GM18868 (cell line): ENCODE results near the gene NOD2.
A peak's percentile ranks its signal among the peaks of the same experiment; 100 is the strongest.

Source experiments
- ATAC-seq: cut with Tn5 transposase; IDR thresholded peaks from one replicate; pipeline ENCODE4 v1.9.1; 2021; ENCODE audit warnings: mild to moderate bottlenecking, moderate library complexity; ENCODE audit not compliant: unreplicated experiment

The NOD2 gene

DNA sequence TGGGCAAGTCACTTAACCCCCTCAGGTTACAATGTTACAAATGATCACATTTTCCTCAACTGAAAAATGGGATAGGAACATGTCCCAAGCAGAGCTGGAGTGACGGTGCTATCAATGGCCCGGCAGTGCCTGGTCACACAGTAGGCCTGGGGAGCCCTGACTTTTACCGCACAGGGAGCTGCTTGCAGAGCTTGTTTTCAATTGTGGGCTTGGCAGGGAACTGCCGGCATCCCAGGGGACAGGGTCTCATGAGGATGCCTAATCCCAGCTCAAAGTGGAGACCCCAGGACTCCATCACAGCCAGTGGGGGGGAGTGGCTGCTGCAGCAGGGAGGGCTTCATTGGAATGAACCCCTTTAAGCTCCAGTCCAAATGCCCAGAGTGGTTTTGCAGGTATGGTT, 23.7 kb upstream of the NOD2 start:
- no peak for ATAC-seq

DNA sequence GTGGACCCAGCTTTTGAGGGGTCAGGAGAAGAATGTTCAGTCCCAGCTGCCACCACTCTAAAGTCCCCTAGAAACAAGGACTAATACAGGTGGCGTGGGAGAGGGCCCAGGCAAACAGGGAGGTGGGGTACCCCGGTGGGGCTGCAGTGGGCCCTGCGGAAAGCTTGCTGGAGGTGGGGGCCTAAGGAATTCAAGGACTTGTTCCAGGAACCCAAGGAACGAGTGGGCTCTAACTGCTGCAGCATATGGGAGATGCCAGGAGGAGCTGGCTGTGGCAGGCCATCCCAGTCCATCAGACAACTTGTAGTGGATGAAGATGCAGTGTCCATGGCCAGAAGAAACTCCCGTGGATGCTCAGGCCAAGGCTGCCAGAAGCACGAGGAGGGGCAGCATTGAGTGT, 22.9 kb upstream of the NOD2 start:
- ATAC-seq: no peak

DNA sequence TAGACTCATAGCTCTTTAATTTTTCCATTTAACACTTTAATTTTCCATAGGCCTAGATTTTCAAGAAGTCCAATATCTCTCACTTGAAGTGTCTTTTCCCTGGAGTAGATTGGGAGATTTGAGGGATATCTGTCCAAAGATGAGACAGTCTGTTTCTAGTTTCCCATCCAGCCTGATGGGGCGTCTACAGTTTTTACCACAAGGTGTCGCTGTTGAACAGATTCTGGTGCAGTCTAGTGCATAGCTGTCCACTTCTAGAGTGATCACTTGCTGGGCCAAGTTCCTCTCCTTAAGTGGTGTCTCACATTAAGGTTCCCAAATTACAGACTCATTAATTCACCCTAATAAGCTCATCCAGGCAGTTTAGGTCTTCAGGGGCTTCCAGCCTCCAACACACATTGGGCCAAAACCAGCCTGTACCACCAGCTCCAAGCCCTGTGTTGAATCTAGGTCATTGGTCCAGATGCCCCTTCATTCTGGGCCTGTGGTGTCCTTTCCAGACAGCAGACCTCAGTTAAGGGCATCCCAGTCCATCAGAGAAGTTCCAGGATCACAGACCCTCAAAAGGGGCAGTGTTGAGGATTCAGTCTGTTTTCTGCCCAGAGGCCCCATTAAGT, 21.7 kb upstream of the NOD2 start:
- no peak for ATAC-seq

DNA sequence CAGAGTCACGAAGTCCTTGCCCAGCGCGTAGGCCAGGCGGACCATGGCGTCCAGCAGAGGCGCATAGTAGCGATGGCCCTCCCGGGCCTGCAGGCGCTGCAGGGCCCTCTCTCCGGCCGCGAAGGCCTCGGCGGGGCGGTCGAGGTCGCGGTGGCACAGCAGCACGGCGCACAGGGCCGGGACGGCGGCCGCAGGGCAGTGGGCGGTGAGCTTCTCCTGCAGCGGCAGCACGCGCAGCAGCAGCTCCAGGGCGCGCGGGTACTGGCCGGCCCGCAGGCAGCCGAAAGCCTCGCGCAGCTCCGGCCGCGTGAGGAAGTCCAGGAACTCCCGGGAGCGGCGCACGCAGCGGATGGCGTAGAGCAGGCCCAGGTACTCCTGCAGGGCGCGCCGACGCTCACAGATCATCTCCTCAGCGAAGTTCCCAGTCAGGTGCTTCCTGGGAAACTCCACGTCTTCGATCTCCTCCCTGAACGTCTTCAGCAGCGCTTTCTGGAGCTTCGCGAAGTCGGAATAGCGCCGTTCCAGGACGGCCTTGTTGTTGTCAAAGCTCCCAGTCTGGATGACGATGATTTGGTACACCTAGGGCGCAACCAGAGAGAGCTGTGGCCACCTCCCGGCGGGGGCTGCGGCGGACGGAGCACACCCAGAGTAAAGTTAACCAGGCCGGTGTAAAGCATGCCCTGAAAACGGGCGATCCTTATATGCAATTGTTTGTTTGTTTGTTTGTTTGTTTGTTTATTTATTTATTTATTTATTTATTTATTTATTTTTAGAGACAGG, 19.7 kb upstream of the NOD2 start:
- no peak for ATAC-seq

DNA sequence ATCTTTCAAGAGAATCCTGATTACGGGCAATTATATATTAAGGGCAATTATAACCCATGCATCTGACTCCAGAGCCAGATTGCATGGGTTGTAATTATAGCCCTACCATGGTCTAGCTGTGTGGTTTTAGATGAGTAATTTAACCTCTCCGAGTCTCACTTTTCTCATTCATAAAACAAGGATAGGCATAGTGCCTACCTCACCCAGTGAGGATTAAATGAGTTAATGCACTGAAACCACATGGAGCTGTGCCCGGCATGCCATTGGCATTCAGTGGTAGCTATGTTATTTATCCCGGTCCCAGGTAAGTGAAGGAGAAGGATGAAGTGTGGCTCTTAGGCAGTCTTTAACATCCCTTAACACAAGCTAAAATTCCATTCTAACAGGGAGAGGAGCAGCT, 18.6 kb upstream of the NOD2 start:
- ATAC-seq: no peak

DNA sequence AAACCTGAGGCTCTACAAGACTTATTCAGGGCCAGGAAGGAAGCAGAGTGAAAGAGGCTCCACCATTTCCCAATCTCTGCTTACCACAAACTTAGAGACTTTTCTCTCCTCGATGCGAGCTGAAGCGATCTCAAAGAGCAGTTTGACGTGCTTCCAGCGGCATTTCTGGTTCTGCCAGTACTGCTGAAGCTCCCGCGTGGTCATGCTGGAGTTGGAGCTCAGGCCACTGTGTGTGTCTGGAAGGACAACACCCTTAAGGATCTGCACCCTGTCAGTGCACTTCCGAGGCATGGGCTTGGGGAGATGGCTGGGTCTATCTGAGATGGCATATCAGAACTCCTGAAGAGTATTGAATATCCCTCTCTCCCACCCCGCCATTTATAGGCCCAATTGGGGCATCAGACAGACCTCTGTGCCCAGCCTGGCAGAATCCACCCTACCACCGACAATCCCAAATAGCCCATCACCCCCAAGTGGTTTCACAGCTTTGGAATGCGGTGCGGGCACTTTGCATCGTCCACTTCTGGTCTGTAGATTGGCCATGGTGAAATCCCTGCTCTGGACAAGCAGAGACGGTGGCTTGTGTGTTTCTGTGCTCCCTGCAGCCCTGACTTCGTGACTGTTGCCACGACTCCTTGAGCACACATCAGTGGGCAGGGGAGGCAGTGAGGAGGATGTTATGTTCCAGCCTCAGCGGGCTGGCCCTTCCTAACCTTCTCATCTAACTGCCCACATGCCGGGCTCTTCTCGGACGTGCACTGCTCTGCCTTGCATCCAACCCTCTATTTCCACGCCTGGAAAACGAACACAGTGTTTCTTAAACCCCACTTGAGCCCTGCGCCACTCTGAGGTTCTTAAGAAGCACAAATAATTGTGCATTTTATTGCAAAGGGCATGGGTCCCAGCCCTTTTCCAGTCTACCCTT, 17.5 kb upstream of the NOD2 start:
- no peak for ATAC-seq

DNA sequence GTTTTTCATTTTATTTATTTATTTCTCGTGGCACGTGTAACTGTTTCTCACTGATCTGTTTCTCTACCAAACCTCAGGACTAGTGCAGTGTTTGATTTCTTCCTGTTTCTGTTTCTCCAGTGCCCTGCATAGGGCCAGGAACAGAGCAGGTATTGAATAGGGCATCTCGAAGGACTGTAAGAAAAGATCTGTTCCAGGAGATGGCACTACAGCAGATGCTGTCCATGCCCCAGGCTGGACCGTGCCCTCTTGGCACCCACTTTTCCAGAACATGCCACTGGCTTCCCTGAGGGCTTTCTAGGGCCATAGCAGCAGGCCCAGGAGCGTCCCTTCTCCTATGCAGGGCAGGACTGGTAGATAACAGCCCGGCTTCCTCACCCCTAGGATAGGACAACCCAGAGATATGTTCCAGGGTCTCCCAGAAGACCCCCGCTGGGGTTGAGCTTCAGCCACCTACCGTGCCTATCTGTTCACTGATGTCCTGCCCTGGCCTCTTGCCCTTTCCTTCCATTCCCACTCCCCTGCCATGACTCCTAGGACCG, 16.7 kb upstream of the NOD2 start:
- ATAC-seq: no peak

DNA sequence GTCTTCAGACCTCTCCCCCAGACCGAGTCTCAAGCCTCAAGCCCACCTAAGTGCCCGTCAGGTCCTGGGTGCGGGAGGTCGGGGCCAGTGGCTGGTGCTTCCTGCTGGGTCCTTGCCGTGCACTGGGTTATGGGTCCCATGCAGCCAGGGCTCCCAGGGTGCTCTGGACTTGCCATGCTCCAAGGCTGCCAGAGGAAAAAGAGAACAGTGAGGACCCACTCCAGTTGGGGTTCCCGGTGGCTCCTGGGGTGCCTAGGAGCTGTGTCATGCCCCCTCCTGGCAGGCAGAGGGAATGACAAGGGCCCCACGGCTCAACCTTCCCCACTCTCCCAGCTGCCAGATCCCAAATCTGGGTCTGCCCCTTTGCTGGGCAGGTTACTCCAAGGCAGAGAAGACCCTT, 16.1 kb upstream of the NOD2 start:
- ATAC-seq: no peak

DNA sequence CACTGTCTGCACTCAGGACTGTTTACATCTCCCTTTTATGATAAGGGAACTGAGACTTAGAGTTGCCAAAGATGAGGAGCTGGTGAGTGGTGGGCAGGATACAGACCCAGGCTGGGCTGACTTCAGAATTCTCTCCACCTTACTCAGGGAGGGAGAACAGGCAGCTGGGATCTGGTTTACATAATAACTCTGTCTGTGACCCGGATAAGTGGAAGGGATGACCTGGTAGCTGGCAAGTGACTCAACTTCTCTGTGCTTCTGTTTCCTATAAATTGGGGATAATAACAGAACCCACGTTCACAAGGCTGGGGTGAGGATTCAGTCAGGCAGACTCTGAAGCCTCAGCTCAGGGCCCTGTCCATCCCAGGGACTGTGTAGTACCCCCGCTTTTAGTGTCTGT, 14.9 kb upstream of the NOD2 start:
- ATAC-seq: no peak

DNA sequence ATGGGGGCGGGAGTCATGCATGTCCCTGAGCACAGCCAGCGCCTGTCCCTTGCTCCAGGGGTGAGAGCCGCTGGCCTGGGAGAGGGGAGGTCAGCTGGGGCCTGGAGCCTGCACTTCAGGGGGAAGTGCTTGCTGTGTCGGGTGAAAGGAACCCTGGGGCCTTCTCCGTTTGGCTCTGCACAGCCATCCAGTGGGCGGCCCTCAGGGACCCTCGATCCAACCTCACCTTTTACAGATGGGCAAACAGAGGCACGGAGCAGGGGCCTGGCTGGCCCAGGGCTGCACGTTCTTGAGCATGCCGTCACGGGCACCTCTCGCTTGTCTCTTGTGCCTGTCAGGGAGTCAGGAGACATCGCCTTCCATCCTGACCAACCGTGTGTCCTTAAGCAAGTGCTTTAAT, 14.1 kb upstream of the NOD2 start:
- ATAC-seq: no peak

DNA sequence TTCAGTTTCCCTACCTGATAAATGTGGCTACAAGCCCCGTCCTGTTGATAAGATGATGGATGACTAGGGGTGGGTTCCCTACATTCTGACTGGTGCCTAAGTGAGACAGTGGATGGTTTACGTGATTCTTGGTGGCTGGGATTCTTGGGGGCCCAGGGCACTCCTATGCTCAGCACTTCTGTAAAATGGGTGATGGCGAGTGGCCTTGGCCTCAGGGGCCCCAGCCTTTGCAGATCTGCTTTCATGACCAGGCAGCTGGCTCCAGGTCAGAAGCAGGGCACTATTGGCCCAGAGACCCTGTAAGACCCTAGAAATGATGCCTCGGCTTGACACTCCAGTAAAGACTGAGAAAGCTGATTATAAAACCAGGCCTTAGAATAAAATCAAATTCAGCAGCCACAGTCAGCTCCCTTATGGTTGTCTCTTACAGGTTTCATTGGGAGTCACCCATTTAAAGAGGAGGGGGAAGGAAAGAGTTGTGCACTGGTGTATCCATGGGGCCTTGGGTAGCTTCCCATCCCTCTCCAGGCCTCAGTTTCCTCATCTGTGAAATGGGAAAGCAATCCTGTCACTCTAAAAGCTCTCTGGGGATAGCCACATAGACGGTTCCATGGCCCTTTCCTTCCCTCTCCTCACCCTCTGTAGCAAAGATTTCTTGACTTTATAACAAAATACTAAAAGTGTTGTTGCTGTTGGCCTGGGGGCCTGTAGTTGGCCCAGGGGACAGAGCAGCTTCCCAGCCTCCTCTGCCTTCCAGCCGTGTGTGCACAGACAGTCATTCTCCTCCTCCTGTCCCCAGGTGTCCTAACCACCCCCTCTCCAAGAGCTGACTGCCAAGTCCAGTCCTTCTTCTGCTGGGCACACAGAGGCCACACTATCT, 13.5 kb upstream of the NOD2 start:
- ATAC-seq: no peak

DNA sequence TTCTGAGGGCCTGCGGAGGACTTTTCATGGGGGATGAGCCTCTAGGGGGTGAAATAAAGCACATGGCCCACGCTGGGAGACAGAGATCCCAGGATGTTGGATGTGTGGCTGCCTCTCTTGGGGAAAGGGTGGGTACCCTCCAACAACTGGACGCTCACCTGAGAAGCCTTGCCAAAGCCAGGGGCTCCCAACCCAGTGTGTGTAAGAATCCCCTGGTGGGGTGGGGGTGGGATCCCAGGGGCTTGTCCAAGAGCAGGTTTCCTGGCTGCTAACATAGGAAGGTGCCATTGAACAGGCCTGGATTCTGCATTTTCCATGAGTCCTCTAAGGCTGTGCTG, 12.9 kb upstream of the NOD2 start:
- no peak for ATAC-seq

DNA sequence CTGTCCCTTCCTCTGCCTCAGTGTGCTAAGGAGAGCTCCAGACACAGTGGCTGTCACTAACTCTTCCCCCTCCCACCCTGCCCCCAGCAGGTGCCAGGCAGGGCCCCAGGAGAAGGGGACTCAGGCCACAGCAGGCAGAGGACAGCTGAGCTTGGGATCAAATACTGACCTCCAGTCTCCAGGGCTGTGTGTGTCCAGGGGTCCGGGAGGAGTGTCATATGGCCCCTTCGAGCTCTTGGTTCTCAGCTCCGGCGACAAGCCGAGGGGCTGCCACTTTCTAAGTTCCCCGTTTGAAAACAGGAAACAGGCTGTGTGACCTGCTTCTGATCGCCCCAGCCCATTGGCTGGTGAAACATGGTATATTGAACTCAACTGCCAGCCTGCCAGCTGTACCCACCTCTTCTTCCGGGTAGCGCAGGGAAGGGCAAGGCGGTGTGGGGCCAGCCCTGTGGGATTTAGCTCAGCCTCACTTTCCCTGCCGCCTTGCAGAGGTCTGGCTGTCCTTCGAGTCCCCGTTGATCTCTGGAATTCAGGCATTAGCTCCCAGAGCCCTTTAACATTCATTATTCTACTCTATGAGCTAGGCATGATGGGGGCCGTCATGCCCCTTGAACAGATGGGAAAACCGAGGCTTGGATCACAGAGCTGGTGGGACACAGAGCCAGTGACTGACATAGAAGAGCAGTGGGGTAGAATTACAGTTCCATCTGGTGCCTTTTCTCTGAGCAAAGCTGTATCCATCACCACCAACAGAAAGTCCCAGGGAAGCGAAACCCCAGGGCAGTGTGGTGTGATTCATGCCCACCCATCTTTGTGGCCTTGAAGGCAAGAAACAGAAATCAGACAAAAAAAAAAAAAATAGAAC, 12.2 kb upstream of the NOD2 start, which contains the start of gene SNX20:
Gene SNX20 (minus strand): TSS at position 292 of the 865 bp plus-strand sequence. CDS start 3,786 bp downstream, outside the sequence.
- ATAC-seq: peak; percentile 58

DNA sequence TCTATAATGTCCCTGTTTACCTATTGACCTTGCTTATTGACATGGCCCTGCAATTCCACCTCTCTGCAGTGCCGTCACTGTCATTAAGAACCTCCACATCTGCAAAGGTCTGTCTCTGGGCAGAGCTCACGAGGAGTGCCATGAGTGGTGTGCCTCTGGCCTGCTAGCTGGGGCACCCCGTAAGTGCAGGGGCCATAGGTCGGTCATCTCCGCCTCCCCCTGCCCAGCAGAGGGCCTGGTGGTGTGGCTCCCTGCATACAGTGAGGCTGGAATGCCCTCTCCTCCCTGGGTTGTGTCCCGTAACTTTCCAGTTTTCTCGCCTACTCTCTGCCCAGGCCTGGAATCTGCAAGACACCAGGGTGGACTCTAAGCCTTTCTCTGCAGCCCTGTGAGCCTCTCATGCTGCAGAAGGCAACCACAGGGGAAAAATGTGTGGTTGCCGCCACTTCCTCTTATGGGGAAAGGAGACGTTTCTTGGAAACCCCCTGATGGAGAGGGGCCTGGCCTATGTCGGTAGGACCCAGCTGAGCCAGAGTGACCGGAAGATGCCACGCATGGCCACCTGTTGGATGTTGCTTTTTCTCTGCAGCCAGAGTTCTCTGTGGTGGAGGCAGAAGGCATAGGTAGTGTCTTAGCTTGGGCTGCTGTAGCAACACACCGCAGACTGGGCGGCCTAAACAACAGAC, 9.6 kb upstream of the NOD2 start:
- peak; percentile 66 for ATAC-seq

DNA sequence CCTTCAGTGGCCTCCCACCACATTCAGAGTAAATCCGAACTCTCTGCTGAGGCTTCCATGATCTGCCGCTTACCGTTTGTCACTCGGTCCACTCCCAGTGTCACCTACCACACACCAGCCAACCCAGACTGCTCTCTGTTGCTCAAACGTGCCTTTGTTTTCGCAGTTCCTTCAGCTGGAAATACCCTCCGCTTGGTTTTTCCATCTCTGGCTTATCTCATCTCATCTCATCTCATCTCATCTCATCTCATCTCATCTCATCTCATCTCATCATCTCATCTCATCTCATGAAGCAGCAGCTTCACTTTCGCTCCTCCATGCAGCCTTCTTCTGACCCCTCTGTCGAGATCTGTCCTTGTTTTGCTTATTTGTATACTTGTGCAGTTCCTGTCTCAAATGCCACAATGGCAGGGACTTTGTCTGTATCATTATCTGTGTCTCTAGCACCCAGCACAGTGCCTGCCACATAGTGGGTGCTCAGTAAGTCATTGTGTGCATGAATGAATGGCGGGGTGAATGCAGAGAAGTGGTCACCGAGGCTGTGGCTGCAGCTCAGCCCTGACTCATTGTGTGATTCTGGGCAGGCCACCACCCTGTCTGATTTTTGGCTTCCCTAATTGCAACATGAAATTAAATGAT, 8.5 kb upstream of the NOD2 start:
- no peak for ATAC-seq

DNA sequence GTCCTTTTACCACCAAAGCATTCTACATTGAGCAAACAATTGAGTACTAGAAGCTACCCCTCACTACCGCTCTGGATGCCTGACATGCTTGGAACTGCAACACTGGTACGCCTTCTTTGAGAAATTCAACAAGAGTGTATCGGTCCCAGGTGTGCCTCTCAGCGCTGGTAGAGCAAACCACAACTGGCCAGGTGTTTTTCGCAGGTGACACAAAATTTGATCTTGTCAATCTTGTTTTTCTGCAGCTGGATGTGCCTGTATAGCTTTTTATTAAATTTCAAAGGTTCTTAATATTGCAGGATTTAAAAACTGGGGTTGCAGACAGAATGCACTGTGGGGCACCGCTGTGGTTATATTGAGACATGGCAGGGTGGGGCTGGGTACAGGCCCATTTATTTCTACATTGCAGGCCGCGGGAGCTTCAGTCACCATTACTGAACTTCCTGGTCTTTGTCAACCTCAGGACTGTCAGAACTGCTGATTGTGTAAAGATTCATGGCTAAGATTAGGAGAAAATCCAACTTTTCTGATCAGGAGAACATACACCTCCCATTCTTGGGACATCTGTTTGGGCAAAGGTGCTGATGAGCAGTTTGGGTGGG, 7.8 kb upstream of the NOD2 start:
- ATAC-seq: no peak

DNA sequence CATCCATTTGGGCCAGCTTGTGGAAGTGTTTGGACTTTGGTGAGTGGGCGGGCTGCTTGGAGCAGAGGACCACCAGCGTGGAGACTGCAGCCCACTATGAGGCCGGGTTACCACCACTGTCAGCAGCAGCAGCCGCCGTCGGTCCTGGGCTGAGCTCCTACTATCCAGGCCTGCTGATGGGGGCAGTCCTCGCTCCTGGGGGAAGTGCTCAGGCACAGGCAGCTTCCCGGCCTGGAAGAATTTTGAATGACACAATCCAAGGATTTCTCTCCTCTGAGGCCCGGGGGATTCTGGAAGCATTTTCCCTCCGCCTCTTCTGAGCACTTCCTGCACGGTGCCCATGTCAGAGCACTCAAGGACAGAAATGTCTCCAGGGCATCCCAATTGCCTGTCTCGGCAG, 5.3 kb upstream of the NOD2 start:
- ATAC-seq: no peak

DNA sequence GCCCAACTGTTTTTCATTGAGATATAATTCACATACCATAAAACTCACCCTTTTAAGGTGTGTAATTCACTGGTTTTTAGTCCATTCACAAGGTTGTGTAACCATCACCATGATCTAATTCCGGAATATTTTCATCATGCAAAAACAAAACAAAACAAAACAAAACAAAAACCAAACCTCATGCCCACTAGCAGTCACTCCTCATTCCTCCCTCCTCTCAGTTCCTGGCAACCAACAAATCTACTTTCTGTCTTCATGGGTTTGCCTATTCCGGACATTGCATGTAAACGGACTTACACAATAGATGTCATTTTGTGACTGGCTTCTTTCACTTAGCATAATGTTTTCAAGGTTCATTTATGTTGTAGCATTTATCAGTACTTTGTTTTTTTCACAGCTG, 4.5 kb upstream of the NOD2 start:
- no peak for ATAC-seq
